PC-3 (cell line): ENCODE results near the gene KCNQ5.

ENCODE experiments used
- EZH2 ChIP-seq: fragments of 300-600 bp; sonication (generic); IDR thresholded peaks from one replicate; pipeline ENCODE4 v1.6.1; 2017; ENCODE audit warnings: antibody characterized with exemption, mild to moderate bottlenecking, low read length; ENCODE audit not compliant: unreplicated experiment
- TF ChIP-seq, protein P1 (sequence below): fragments of 300-600 bp; sonication (generic); conservative IDR thresholded peaks from 2 replicates; pipeline ENCODE4 v1.5.1; 2017; ENCODE audit warnings: antibody characterized with exemption, low read depth, mild to moderate bottlenecking, low read length

DNA sequence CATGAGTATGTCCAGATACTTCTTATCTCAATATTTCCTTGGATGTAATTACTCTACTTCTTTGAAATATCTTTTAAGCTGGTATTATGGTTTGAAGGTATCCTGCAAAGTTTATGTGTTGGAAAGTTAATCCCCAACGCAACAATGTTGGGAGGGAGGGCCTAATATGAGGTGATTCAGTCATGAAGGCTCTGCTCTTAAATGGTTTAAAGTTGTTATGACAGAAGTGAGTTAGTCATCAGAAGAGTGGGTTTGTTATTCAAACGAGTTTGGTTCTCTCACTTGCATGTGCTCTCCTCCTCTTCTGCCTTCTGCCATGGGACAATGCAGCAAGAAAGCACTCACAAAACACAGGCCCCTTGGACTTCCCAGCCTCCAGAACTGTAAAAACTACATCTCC is 176.3 kb downstream of the KCNQ5 start:
- TF ChIP-seq, protein P1, sequence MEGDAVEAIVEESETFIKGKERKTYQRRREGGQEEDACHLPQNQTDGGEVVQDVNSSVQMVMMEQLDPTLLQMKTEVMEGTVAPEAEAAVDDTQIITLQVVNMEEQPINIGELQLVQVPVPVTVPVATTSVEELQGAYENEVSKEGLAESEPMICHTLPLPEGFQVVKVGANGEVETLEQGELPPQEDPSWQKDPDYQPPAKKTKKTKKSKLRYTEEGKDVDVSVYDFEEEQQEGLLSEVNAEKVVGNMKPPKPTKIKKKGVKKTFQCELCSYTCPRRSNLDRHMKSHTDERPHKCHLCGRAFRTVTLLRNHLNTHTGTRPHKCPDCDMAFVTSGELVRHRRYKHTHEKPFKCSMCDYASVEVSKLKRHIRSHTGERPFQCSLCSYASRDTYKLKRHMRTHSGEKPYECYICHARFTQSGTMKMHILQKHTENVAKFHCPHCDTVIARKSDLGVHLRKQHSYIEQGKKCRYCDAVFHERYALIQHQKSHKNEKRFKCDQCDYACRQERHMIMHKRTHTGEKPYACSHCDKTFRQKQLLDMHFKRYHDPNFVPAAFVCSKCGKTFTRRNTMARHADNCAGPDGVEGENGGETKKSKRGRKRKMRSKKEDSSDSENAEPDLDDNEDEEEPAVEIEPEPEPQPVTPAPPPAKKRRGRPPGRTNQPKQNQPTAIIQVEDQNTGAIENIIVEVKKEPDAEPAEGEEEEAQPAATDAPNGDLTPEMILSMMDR: no peak
- no peak for TF ChIP-seq EZH2
